Muscle of leg (tissue), 11 donors: ENCODE measurements around the gene CFAP99. TPM values are rescaled to one million over a fixed set of nuclear protein-coding genes. Genes with fewer than 3 reads are reported as not detected.

Source experiments
- DNase-seq: peaks from one replicate; pipeline ENCODE4 v3.0.0; 2013
- H3K27ac ChIP-seq: one replicate; pipeline ENCODE4 v1.5.1; 2013; ENCODE audit warnings: mild to moderate bottlenecking, low read length, control low read depth
- H3K27me3 ChIP-seq: one replicate; pipeline ENCODE4 v1.6.1; 2013; ENCODE audit warnings: low read length; ENCODE audit not compliant: control insufficient read depth, insufficient read depth
- H3K36me3 ChIP-seq: one replicate; pipeline ENCODE4 v1.6.1; 2013; ENCODE audit warnings: low read length; ENCODE audit not compliant: control insufficient read depth, insufficient read depth
- H3K4me1 ChIP-seq: one replicate; pipeline ENCODE4 v1.6.1; 2013; ENCODE audit warnings: low read length; ENCODE audit not compliant: control insufficient read depth, insufficient read depth
- H3K4me3 ChIP-seq: one replicate; pipeline ENCODE4 v1.5.1; 2013; ENCODE audit warnings: low read length, control low read depth
- H3K9me3 ChIP-seq: replicated peaks from 2 replicates; pipeline ENCODE4 v1.6.1; 2013; ENCODE audit warnings: low read depth, low read length; ENCODE audit not compliant: control insufficient read depth
- WGBS: methylation state at CpG from one replicate; pipeline ENCODE4 v1.1.5; 2013; ENCODE audit warnings: missing lambda C conversion rate; ENCODE audit not compliant: insufficient coverage; 5-methylcytosine and 5-hydroxymethylcytosine counted together
- polyA plus RNA-seq, 8 donors: library from polyadenylated mRNA; unstranded; fragments of 120-200 nt; gene quantifications; one replicate each; pipeline versions ENCODE4 v1.2.1 to v1.2.3, GENCODE V29; 2013; ENCODE audit warnings: inconsistent platforms in 1 of 8, low replicate concordance in 1 of 8; ENCODE audit not compliant: insufficient read length in 8 of 8, insufficient read depth in 1 of 8
- total RNA-seq: library from RNA; stranded (reverse); fragments of 120-200 nt; gene quantifications from one replicate; pipeline ENCODE4 v1.2.4, GENCODE V29; 2013

CFAP99 gene
- total and polyA plus RNA-seq, 9 donors: 0.07 to 0.41 (median 0.13) TPM; not detected in 4

GRCh38 chr4:2417765-2418649 lies 748 bp upstream of the CFAP99 start, which contains the start of gene ZFYVE28:
Gene ZFYVE28 (minus strand): TSS chr4:2418645. CDS start chr4:2418323, 322 bp downstream.
- Histone ChIP-seq H3K27me3 (peaks cover 88% of the 10 kb centered on the region), H3K36me3 (no peaks in the 10 kb centered on the region), H3K4me1 (peaks cover 43% of the 10 kb centered on the region), H3K9me3 (no peaks in the 10 kb centered on the region), H3K27ac (no peak within 1 kb of the TSS), H3K4me3 (peak within 1 kb of the TSS; percentile 37)
- under 1% methylated on average over 89 of the region's 90 CpGs for WGBS
- no peak for DNase-seq

GRCh38 chr4:2419814-2420213 lies 1.1 kb downstream of the CFAP99 start:
- no peak overlapping the region for H3K27ac ChIP-seq
- DNase-seq: no peak
- H3K9me3 ChIP-seq: no peaks in the 10 kb centered on the region
- peaks cover 31% of the 10 kb centered on the region for H3K4me1 ChIP-seq
- H3K27me3 ChIP-seq: peaks cover 74% of the 10 kb centered on the region
- WGBS: 57% methylated on average over 9 of the region's 9 CpGs
- no peak overlapping the region for H3K4me3 ChIP-seq
- H3K36me3 ChIP-seq: no peaks in the 10 kb centered on the region

DNA sequence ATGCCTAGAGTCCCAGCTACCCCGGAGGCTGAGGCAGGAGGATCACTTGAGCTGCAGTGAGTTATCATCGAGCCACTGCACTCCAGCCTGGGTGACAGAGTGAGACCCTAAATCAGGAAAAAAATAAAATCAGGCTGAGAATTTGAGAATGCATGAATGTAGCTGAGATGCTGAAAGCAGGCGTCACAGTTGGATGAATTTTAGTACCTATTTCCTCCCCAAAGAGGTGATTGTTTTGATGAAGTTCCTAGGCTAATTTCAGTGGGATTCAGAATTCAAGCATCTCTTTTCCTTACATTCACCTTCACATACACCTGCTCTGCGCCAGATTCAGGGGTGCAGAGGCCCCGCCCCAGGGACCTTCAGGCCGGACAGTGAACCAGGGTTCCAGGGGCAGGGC lies 3.2 kb downstream of the CFAP99 start:
- Histone ChIP-seq H3K9me3 (no peaks in the 10 kb centered on the region), H3K27me3 (peaks cover 55% of the 10 kb centered on the region), H3K4me3 (no peak overlapping the region), H3K4me1 (peaks cover 20% of the 10 kb centered on the region), H3K36me3 (no peaks in the 10 kb centered on the region), H3K27ac (no peak overlapping the region)
- WGBS: 70% methylated on average over 5 of the region's 6 CpGs
- no peak for DNase-seq

GRCh38 chr4:2423066-2423465 lies 4.3 kb downstream of the CFAP99 start:
- Histone ChIP-seq H3K27ac (no peak overlapping the region), H3K27me3 (peaks cover 44% of the 10 kb centered on the region), H3K4me1 (peaks cover 14% of the 10 kb centered on the region), H3K9me3 (no peaks in the 10 kb centered on the region), H3K4me3 (no peak overlapping the region), H3K36me3 (no peaks in the 10 kb centered on the region)
- WGBS: 44% methylated on average over 2 of the region's 4 CpGs
- DNase-seq: no peak

DNA sequence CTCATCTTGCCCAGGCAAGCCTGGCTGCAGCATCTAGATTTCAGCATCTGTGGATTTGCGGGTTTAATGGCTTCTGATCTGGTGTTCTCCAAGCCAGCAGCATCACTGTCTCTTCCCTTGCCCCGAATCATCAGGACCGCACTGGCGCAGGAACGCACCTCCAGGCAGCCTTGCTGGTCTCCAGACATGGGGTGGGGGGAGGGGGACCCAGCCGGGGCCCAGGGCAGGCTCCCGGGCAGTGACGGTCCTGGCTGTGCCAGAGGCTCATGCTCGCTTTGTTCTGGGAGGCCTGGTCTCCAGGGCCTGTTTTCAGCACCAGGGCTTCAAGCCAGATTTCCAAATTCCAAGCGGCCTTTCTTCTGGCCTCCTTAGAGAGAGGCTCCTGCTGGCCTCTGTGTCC lies 4.9 kb downstream of the CFAP99 start:
- Histone ChIP-seq H3K4me1 (peaks cover 14% of the 10 kb centered on the region), H3K9me3 (no peaks in the 10 kb centered on the region), H3K36me3 (no peaks in the 10 kb centered on the region), H3K27ac (no peak overlapping the region), H3K27me3 (peaks cover 45% of the 10 kb centered on the region), H3K4me3 (no peak overlapping the region)
- no peak for DNase-seq
- WGBS: 50% methylated on average over 5 of the region's 10 CpGs

DNA sequence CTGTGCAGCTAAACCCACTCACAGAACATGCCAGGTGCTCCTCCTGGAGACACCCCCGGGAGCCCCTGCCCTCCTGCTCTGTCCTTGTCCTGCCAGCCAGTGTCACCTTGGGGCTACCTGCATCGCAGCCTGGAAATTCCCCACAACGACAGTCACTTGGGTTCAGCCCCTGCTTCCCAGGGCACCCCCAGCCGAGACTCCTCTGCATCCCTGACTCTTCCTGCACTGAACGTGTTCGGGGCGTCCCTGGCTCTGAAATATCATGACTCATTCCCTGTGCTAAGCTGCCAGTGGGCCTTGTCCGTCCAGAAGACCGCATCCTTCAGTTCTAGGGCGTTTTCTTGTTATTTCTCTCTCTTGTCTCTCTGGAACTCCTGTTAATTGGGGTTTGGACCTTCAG lies 5.8 kb downstream of the CFAP99 start:
- Histone ChIP-seq H3K4me1 (peaks cover 5% of the 10 kb centered on the region), H3K36me3 (no peaks in the 10 kb centered on the region), H3K9me3 (no peaks in the 10 kb centered on the region), H3K4me3 (no peak overlapping the region), H3K27me3 (peaks cover 37% of the 10 kb centered on the region), H3K27ac (no peak overlapping the region)
- no peak for DNase-seq
- 47% methylated on average over 10 of the region's 10 CpGs for WGBS

GRCh38 chr4:2425386-2426068 lies 6.8 kb downstream of the CFAP99 start:
- WGBS: 83% methylated on average over 11 of the region's 13 CpGs

GRCh38 chr4:2426069-2426397 lies 7.3 kb downstream of the CFAP99 start:
- peaks cover 23% of the 10 kb centered on the region for H3K27me3 ChIP-seq
- WGBS: 72% methylated on average over 4 of the region's 8 CpGs
- no peaks in the 10 kb centered on the region for H3K36me3 ChIP-seq
- DNase-seq: no peak
- peaks cover 2% of the 10 kb centered on the region for H3K4me1 ChIP-seq
- no peak overlapping the region for H3K27ac ChIP-seq
- H3K4me3 ChIP-seq: no peak overlapping the region
- no peaks in the 10 kb centered on the region for H3K9me3 ChIP-seq

More at GRCh38 chr4:2425386-2426068, 6.8 kb downstream of the CFAP99 start:
- Histone ChIP-seq H3K27me3 (peaks cover 28% of the 10 kb centered on the region), H3K9me3 (no peaks in the 10 kb centered on the region), H3K4me1 (peaks cover 2% of the 10 kb centered on the region), H3K27ac (no peak overlapping the region), H3K4me3 (no peak overlapping the region), H3K36me3 (no peaks in the 10 kb centered on the region)
- no peak for DNase-seq

DNA sequence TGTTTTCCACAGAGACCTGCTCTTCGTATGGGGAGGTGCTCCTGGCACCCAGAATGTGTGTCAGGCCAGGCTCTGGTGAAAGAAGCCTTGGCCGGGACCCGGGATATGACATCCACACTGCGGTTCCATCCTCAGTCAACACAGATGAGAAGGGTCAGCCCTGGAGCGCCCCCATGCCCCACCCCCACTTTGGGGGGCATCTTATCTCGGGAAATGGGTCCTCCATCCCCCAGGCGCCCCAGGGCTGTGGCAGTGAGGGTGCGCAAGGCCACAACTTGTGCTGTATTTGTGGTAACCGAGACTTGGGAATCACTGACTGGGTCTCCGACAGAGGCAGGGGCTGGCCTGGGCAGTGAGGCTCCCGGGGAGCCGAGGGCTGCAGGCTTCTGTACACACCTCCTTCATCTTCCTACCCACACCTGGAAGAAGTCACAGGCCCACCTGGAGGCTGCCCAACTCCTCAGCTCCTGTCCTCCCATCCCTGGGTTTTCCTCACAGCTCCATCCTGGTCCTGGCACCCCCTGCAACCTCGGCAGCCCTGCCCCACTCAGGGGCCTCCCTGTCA lies 8.0 kb downstream of the CFAP99 start:
- DNase-seq: no peak
- no peaks in the 10 kb centered on the region for H3K9me3 ChIP-seq
- no peaks in the 10 kb centered on the region for H3K36me3 ChIP-seq
- WGBS: 68% methylated on average over 5 of the region's 13 CpGs
- peaks cover 2% of the 10 kb centered on the region for H3K4me1 ChIP-seq
- H3K4me3 ChIP-seq: no peak overlapping the region
- peaks cover 16% of the 10 kb centered on the region for H3K27me3 ChIP-seq
- H3K27ac ChIP-seq: no peak overlapping the region
